Fibroblast of gingiva (primary cell): ENCODE results near the gene ORC3.
"Not testable (repeated sequence)": the region's sequence is repeated elsewhere in the genome, so short reads cannot be mapped to it uniquely, and the experiment has no call there.

Experiments
- DNase-seq: peaks from one replicate; pipeline ENCODE4 v3.0.0-alpha.2; 2011; ENCODE audit warnings: low read depth

Gene ORC3

DNA sequence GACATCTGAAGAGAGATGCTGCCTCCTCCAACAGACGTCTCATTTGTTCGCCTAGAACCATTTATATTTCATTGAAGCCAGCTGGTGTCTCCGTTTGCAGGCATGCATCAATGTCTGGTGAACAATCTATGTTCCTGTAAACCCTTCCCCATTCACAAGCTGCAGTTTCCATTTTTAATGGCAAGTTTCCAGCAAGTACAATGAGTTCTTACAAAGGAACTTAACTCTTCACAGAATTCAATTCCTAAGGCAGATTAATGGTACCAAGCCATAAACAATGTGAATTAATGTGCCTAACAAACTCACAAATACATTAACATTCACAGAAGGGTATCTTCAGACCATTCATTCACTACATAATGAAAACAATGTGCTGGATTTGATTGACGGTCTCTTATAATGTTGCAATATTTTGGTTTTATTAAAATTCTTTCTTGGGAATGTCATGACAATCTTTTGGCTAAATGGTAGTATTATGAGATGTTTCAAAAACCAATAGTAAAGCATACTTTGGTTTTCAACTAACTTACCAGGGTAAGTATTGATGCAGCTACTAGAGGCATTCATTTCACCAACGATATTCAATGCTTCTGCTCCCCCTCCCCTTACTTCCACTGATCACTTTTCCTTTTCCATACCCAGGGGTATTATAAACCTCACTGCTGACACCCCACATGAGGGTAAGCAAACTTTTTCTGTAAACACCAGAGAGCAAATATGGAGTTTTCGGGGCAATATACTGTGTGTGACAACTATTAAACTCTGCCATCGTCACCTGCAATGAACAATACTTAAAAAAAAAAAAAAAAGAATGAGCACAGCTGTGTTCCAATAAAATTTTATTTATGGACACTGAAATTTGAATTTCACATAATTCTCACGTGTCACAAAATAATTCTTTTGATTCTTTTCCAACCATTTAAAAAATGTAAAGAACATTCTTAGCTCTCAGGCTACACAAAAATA is 107.9 kb downstream of the ORC3 start:
- DNase-seq = peak; percentile 90

DNA sequence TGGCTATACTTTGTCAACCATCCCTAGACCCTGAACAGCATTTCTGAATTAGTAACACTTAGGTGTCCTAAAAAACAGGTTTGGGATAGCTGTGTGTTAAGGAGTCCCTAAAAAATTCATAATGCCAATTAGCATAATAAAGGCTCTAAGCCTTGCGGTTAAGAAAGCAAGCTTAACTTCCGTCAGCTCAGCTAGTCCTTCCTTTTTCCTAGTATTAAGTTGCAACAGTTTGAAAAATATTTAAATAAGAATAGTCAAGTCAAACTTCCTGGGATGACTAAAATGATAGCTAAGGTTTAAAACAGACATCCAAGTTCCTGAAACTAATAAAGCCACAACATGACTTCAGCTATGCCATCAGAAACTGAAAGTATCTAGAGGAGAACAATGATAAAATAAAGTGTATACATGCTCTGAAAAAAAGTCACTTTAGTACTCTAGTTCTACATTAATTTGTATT is 108.6 kb downstream of the ORC3 start:
- DNase-seq = no peak

DNA sequence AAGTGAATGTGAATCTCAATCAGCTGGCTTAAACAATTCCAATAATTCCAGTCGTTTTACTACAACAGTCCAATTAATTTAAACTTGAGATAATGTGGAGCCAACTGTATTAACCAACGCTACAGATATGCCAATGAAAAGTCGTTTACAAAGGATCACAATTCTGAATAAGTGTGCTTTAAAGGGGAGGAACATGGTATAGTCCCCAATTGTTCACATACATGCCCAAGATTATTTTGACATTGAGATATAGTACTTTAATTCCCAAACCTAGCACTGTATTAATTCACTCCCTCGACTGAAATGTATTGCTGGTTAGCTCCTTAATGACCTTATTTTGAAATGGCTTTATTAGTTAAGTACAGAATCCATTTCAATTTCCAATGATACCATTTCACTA is 109.6 kb downstream of the ORC3 start:
- no peak for DNase-seq

DNA sequence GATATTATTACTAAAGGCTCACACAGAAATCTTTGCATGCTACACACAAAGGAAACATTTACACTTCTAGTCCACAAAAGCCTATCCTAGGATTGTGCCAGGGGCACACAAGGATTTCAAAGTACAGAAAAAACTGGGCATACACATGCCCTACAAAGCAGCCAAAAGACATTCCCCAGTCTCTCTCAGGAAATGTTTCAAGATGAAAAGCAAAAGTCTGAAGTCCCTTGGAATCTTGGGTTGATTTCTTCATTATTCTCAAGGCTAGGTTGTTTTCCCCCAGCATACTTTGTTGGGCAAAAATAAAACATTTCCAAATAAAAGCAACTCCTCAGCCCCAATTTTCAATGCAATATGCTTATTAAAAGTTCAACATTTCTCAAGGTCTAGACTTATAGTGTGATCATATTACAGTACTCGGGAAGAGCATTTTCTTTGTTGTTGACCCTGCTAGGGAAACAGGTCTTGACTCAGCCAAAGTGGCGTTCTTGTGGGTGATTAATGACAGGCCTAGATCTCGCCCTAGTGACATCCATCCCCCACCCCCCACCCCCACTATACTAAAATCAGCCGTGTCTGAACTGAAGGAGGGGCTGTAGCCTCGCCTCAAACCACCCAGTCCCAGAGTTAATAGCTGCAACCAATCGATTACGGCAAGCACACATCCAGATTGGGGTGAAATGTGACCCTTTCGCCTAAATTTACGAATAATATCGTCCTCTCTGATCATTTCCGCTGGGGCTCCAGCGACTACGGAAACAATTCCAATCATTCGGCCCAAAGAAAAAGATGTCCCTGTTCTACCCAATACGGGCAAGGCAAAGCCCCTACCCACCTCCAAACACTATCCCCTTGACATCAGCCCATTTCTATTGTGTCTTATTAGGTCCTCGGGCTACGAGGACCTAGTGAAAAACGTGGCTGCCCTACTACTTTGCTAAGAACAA is 110.7 kb downstream of the ORC3 start:
- DNase-seq = peak; percentile 91

DNA sequence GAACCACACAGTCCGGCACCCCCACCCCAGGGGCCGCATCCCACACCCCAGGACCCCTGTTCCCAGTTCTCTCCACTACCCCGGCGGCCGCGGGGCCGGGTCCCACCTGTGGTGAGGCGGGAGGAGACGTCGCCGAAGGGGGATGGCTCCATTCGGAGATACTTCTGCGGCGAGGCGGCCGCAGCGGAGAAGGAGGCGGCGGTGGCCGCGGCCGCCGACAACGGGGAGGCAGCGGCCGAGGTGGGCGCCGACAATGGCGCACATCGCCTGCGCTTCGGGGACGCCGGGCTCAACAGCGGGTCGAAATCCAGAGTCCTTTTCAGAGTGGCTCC is 111.4 kb downstream of the ORC3 start:
- DNase-seq = no peak

DNA sequence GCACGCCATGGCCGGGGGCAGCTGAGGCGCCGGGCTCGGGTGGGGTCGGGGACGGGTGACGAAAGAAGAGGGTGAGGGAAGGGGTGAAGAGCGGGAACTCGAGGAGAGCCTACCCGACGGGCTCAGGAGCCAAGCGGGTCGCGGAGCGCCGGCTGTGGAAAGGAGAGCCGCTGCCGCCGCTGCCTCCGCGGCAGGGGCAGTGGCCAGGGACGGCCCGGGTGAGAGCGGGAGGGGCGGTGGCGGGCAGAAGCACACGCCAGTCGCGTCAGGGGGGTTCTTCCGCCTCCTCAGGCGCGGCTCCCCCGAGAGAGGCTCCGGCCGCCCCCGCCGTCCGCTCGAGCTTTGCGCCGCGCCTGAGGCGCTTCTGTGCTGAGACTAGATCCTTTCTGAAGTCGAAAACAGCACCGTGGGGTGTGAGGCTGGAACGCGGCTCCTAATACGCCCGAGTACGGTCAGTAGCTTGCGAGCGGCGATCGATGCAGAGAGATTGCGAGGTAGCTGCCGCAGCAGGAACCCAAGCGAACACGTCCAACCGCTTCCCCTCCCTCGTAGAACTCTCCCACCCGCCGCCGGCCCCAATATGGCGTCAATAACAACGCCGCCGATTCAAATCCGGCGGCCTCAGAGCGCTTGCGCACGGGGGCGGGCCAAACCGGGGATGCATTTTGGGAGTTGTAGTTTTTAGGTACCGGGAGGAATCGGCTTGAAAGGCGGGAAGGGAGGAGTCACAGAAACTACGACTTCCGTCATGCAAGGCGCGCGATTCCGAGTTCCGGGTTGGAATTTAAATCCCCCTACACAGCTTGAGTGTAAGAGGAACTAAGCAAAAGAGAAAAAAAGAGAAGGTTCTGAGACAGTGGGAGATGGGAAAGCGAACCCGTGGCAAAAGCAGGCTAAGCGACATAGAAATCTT is 112.0 kb downstream of the ORC3 start, which contains the start of gene AKIRIN2:
AKIRIN2 (minus strand) TSS at position 558 of the 913 bp plus-strand sequence; CDS start at position 9, 549 bp downstream.
- DNase-seq = peak; percentile 99

DNA sequence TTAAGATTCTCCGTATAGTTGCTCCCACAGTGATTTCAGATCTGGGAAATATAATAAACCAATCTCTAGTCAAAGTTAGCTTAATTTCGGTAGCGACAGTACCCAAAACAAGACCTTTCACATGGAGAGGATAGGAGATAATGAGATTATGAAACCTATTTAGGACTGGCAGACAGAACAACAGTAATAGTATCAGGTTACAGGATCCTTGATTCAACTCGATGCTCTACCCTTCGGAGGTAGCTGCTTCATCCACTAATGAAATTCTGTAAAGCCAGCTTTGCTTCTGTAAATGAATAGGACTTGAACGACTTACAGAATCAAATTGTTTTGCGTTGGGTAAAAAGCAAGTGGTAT is 112.6 kb downstream of the ORC3 start:
- DNase-seq = peak; percentile 47

DNA sequence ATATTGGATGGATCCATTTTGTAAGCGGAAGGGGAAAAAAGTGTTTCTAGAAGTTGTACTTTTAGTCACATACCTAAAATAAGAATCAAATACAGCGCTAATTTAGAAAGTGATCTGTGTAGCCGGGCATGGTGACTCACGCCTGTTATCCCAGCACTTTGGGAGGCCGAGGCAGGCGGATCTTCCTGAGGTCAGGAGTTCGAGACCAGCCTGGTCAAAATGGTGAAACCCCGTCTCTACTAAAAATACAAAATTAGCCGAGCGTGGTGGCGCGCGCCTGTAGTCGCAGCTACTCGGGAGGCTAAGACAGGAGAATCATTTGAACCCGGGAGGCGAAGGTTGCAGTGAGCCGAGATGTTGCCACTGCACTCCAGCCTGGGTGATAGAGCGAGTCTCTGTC is 113.1 kb downstream of the ORC3 start:
- not testable (repeated sequence) for DNase-seq

DNA sequence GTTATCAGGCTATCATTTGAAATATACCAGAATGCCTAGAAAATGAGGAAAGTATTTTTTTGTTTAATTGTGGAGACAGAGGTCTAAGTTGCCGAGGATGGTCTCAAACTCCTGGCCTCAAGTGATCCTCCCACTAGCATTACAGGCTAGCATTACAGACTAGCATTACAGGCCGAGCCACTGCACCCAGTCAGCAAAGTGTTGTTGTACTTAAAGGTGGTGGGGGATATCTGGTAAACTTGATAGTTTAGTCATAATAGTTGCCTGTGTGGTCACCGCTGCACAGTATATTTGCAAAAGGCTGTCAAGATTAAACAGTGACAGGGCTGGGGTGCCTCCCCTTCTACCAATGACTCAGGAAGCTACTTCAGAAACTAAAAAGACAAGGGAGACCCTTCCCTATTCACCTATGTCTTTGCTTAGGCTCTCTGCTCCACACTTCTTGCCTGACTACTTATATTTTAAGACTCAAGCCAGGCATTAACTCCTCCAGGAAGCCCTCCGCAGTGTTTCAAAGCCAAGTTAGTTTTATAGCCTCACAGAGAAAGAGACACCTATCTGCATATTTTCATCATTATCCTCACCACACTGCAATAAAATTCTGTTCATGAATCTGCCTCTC is 115.2 kb downstream of the ORC3 start:
- DNase-seq = no peak

DNA sequence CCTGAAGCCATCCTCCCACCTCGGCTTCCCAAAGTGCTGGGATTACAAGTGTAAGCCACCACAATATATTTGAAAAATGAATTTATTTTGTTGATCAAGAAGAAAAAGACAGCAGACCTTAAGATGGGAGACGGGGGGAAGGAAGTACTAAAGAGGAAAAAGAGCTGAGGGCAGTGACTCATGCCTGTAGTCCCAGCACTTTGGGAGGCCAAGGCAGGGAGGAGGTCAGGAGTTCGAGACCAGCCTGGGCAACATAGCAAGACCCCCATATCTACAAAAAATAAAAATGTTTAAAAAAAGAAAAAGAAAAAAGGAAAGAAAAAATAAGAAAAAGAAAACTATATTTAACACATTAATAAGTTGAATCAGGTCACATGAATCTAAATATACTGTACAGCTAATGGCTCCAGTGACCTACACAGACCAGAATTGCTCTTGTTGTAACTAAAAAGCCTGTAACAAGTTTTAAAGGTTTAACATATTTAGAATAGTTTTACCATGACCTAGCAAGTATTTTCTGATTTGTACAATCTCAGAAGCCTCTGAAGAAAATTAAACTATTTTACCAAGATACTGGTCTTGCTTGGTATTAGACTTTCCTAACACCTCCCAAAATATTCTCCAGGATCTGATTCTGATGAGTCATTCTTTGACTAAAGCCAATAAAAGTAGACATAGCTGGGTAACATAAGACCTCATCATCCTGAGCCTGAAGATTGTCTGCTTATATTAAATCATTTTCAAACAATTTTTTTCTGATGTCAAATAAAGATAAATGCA is 116.4 kb downstream of the ORC3 start:
- peak; percentile 59 for DNase-seq

DNA sequence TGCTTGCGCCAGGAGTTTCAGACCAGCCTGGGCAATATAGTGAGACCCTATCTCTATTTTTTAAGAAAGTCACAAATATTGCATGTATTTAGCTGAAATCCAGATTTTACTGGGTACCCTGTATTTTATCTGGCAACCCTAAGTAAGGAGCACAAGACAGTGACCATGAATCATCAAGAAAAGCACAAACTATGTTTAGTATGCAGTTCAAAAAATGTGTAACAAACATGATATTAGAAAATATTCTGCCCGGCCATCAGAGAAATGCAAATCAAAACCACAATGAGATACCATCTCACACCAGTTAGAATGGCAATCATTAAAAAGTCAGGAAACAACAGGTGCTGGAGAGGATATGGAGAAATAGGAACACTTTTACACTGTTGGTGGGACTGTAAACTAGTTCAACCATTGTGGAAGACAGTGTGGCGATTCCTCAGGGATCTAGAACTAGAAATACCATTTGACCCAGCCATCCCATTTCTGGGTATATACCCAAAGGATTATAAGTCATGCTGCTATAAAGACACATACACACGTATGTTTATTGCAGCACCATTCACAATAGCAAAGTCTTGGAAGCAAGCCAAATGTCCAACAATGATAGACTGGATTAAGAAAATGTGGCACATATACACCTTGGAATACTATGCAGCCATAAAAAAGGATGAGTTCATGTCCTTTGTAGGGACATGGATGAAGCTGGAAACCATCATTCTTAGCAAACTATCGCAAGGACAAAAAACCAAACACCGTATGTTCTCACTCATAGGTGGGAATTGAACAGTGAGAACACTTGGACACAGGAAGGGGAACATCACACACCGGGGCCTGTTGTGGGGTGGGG is 118.9 kb downstream of the ORC3 start:
- not testable (repeated sequence) for DNase-seq

DNA sequence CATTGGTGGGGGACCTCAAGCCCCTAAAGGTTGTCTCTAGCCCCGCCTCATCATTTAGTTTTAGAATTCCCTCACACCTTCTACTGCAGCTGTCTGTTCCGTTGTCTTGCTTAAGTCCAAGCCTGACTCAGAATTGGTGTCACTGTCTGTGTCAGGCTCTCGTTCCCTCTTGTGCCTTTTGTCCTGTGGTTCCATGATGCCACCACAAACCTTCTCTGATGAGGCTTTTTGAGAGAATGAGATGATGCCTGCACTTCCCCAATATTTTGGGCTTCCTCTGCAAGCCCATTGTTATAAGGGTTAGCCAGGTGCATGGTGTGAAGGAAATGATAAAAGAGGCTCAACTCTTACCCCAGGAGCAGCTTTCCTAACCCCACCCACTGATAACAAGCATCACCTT is 120.2 kb downstream of the ORC3 start:
- DNase-seq = no peak

DNA sequence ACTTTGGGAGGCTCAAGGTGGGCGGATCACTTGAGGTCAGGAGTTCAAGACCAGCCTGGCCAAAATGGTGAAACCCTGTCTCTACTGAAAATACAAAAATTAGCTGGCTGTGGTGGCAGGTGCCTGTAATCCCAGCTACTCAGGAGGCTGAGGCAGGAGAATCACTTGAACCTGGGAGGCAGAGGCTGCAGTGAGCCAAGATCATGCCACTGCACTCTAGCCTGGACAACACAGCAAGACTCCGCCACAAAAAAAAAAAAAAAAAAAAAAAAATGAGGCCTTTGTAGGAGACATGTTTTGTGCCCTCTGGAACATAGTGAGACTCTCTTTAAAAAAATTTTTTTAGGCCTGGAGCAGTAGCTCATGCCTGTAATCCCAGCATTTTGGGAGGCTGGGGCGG is 122.8 kb downstream of the ORC3 start:
- not testable (repeated sequence) for DNase-seq

DNA sequence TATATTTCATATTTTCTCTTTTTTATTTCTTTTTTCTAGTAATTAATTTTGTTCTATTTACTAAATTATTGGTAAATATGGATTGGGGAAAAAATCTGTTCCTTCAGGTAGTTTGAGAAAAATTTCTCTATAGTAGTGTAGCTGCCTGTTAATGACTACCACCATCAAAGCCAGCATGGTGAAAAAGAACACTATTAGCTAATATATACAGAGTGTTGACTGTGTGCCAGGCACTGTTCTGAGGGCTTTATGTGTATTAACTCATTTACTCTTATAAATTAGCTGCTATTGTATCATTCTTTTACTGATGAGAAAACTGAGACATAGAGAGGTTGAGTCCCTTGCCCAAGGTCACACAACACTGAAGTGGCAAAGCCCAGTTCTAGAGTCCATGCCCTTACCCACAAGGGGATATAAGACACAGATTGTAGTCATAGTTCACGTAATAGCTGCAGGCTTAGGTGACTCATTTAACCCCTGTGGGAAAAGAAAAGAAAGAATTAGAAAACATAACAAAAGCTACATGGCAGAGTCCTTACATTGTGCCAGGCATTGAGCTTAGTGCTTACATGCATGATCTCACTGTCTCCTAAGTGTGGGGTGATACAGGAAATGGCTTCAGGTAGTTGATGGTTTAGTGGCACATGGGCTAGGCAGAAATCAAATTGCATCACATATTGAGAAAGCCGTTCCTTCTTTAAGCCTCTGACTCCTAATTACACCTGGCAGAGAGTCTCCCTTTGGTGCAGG is 124.3 kb downstream of the ORC3 start:
- peak; percentile 68 for DNase-seq
